ENCODE results near the gene RNF19B. TPM values are rescaled to one million over a fixed set of nuclear protein-coding genes. Genes with fewer than 3 reads are reported as not detected.
A peak's percentile ranks its signal among the peaks of the same experiment; 100 is the strongest.

The RNF19B gene
- total RNA-seq, 1 donor from 2014 or later = 40.0 TPM

DNA sequence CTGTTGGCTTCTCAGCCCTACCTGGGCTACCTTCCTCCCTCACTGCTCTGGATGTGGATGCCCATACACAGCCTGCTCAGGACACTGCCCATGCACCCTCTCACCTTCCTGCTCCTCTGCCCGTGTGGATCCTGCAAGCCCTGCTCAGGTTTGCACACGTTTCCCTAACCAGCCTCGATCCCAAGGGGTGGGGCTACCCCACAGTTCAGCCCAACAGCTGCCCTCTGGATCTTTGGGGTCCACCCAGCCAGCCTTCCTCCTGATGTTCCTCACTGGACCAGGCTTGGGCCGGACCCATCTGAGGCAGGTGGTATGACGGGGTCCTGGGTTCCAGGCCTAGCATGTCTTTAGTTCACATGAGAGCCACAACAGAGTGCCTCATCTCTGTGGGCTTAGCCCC is 68.2 kb downstream of the RNF19B start:
- Histone ChIP-seq H3K4me1 (peaks cover 10 to 12% of the 10 kb centered on the region in 2 donors), H3K4me3 (no peak overlapping the region), H3K27me3 (no peaks in the 10 kb centered on the region), H3K36me3 (no peaks in the 10 kb centered on the region), H3K27ac (no peak overlapping the region), H3K9me3 (no peaks in the 10 kb centered on the region)
- intact Hi-C loops (cut with DNase I) = no loop called here
- no peak for DNase-seq (ENCODE audit: low spot score in 2 of 2)
- TF ChIP-seq, protein P1, sequence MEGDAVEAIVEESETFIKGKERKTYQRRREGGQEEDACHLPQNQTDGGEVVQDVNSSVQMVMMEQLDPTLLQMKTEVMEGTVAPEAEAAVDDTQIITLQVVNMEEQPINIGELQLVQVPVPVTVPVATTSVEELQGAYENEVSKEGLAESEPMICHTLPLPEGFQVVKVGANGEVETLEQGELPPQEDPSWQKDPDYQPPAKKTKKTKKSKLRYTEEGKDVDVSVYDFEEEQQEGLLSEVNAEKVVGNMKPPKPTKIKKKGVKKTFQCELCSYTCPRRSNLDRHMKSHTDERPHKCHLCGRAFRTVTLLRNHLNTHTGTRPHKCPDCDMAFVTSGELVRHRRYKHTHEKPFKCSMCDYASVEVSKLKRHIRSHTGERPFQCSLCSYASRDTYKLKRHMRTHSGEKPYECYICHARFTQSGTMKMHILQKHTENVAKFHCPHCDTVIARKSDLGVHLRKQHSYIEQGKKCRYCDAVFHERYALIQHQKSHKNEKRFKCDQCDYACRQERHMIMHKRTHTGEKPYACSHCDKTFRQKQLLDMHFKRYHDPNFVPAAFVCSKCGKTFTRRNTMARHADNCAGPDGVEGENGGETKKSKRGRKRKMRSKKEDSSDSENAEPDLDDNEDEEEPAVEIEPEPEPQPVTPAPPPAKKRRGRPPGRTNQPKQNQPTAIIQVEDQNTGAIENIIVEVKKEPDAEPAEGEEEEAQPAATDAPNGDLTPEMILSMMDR (IDR thresholded peaks at IDR 0.05) = no peak

DNA sequence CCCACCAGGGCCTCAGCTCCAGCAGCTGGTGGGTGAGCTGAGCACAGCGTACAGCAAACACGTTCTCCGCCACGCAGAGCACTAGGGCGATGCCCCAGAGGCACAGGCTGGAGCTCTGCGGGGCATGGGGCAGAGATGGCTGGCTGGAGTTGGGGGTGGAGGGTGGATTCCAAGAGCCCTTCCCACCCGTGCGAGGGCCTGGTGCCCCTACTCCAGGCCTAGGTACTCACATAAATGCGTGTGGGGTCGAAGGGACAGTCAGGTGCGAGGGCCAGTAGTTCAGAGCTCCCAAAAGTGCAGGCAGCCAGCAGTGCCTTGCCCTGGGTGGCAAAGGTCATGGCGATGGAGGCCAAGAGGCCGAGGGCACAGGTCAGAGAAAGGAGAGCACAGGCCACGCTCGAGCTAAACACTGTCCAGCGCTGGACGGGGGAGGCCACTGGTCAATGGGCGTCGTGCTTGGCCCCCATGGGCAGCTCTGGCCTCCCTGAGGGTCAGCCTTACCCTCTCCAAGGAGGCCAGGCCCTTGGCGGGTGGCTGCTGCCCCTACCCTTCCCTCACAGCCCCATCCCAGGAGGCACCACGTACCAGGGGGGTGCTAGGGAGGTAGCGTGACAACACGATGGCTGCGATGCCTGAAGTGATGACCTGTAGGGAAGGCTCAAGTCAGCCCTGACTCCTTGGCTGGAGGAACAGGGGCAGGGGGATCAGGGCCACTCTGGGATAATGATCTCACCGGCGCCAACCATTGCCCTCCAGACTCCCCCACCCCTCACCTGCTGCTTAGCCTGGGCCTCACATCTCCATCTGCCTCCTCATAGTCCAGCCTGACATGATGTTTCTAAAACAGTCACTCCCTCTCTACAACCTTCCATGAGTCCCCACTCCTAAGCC is 69.0 kb downstream of the RNF19B start:
- Histone ChIP-seq H3K27me3 (no peaks in the 10 kb centered on the region), H3K4me1 (peaks cover 6 to 8% of the 10 kb centered on the region in 2 donors), H3K36me3 (no peaks in the 10 kb centered on the region), H3K27ac (no peak overlapping the region), H3K4me3 (no peak overlapping the region), H3K9me3 (no peaks in the 10 kb centered on the region)
- TF ChIP-seq, protein P1 (IDR thresholded peaks at IDR 0.05) = no peak
- intact Hi-C loops (cut with DNase I) = no loop called here
- no peak for DNase-seq (ENCODE audit: low spot score in 2 of 2)

DNA sequence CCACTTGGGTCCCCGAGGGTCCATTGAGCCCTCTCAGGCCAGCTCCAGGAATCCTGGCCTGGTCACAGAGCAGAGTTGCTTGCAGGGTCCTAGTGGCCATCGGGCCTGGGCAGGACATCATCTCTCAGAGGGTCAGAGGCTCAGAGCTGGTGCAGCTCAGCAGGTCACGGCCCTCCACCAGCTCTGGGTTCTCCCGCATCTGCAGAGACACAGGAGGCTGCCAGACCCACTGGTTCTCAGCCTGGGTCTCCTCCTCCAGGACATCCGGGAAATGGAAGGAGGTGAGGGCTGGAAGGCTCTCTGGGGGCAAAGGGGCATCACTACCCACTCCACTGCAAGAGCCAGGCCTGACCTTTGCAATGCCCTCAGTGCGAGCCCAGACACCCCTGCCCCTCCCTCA is 69.9 kb downstream of the RNF19B start:
- H3K27ac ChIP-seq = no peak overlapping the region
- DNase-seq (ENCODE audit: low spot score in 2 of 2) = no peak
- no peak overlapping the region for H3K4me3 ChIP-seq
- H3K36me3 ChIP-seq = no peaks in the 10 kb centered on the region
- H3K27me3 ChIP-seq = no peaks in the 10 kb centered on the region
- no peaks in the 10 kb centered on the region for H3K9me3 ChIP-seq
- peaks cover 6% of the 10 kb centered on the region in 2 donors for H3K4me1 ChIP-seq
- intact Hi-C loops (cut with DNase I) = no loop called here
- TF ChIP-seq, protein P1 (IDR thresholded peaks at IDR 0.05) = no peak

DNA sequence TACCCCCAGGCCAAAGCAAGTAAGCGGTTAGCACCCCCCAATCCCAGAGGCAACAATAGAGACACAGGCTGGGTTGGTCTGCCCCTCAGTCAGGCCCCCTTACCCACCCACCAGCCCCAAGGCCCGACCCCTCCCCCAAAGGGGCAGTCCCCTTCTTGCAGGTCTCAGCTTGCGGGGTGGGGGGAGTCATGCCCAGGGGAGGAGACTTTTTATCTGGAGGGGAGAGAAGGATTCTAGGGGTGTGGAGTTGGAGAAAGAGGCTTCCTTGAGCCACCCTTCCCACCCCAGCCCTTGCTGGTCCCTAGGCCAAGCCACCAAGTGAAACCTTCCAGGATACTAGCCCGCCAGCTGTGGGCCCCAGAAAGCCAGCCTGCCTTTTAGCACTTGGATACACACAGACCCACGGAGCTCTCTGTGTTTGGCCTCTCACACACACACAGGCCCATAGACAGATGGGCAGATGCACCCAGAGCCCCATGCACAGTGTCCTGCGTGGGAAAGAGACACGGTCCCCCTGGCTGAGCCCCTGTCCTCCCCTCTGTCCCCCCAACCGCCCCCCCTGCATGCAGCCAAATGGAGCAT is 70.5 kb downstream of the RNF19B start:
- no peaks in the 10 kb centered on the region for H3K9me3 ChIP-seq
- TF ChIP-seq, protein P1 (IDR thresholded peaks at IDR 0.05) = no peak
- no peaks in the 10 kb centered on the region for H3K36me3 ChIP-seq
- H3K4me1 ChIP-seq = peaks cover 6% of the 10 kb centered on the region in 2 donors
- intact Hi-C loops (cut with DNase I) = no loop called here
- no peaks in the 10 kb centered on the region for H3K27me3 ChIP-seq
- no peak overlapping the region for H3K27ac ChIP-seq
- DNase-seq (ENCODE audit: low spot score in 2 of 2) = no peak
- peak overlapping the region in 1 of 2 donors; percentile 49 for H3K4me3 ChIP-seq

DNA sequence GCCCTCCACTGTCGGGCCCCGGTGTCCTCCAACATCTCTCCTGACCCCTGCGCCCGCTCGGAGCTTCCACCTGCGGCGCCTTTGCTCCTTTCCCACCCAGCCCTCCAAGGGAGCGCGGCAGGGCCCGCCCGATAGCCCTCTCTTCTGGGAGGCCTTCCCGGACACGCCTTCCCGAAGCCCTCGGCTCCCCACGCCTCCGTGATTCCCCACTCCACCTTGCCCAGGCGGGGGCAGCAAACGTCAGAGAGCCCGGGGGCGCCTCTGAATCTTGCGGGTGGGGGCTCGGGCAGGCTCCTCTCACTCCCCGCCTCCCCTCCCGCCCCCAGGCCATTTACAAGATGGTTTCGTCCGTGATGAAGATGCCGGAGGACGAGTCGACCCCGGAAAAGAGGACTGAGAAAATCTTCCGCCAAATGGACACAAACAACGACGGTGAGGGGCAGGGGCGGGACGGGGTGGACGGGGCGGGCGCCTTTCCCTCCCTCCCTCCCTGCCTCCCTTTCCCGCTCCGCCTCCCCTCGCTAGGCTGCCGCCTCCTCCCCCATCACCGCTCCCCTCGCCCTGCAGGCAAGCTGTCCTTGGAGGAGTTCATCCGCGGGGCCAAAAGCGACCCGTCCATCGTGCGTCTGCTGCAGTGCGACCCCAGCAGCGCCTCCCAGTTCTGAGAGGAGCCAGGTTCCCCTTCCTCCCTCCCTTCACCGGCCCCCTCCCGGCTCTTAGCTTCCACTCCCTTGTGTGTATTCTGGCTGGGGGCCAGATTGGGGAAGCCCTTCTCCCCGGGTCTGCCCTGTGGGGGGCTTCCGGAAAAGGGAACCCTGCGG is 71.2 kb downstream of the RNF19B start:
- Histone ChIP-seq H3K9me3 (no peaks in the 10 kb centered on the region), H3K4me1 (peaks cover 6% of the 10 kb centered on the region in 2 donors), H3K27me3 (no peaks in the 10 kb centered on the region), H3K4me3 (peak overlapping the region; percentile 49 to 60), H3K27ac (no peak overlapping the region), H3K36me3 (no peaks in the 10 kb centered on the region)
- intact Hi-C loops (cut with DNase I) = no loop called here
- TF ChIP-seq, protein P1 (IDR thresholded peaks at IDR 0.05) = no peak
- DNase-seq (ENCODE audit: low spot score in 2 of 2) = no peak

All from ascending aorta (tissue), 2 donors.